Panc1 (cell line): ENCODE results near the gene ANK3. TPM values are rescaled to one million over a fixed set of nuclear protein-coding genes. Genes with fewer than 3 reads are reported as not detected.

Experiments used
- ATAC-seq: fragments of 200-7000 bp; cut with Tn5 transposase; 2 replicates; pipeline ENCODE4 v1.9.1; 2020; ENCODE audit warnings: mild to moderate bottlenecking, moderate library complexity
- BruUV-seq: library from RNA; stranded (reverse); fragments of 400-500 nt; replicated peaks from 2 replicates; lab custom pipeline; 2021; lab: Mats Ljungman, UMichigan
- CTCF ChIA-PET: fragments of 300-600 bp; sonication (Branson Sonifier 250); formaldehyde crosslinking; loops from one replicate; lab custom pipeline; 2022; ENCODE audit warnings: antibody characterized with exemption; lab: Charles Lee
- POLR2A ChIA-PET: fragments of 300-600 bp; sonication (Branson Sonifier 250); formaldehyde crosslinking; loops from one replicate; lab custom pipeline; 2022; ENCODE audit warnings: antibody characterized with exemption; lab: Charles Lee
- DNase-seq: peaks from one replicate; pipeline ENCODE4 v3.0.0-alpha.2; 2010; ENCODE audit warnings: low read depth, low spot score
- H3K27ac ChIP-seq: 2 replicates; pipeline ENCODE4 v1.5.1; 2011; ENCODE audit warnings: mild to moderate bottlenecking, low read length, inconsistent platforms
- H3K27me3 ChIP-seq: fragments of 200-500 bp; sonication (Bioruptor generic); 2 replicates; pipeline ENCODE4 v1.6.0; 2014; ENCODE audit warnings: low read length, inconsistent platforms; ENCODE audit not compliant: control insufficient read depth, insufficient read depth
- H3K36me3 ChIP-seq: fragments of 200-500 bp; sonication (Bioruptor generic); 2 replicates; pipeline ENCODE4 v1.5.1; 2014; ENCODE audit warnings: inconsistent platforms, mild to moderate bottlenecking, low read length, moderate library complexity; ENCODE audit not compliant: control insufficient read depth, insufficient read depth
- H3K4me1 ChIP-seq: 2 replicates; pipeline ENCODE4 v1.5.1; 2011; ENCODE audit warnings: inconsistent platforms, mild to moderate bottlenecking, low read length, moderate library complexity; ENCODE audit not compliant: control insufficient read depth, insufficient read depth
- H3K4me3 ChIP-seq, 2 experiments: 2 replicates each; pipeline ENCODE4 v1.5.1; 2011 to 2012; ENCODE audit warnings: low read depth in 2 of 2, low read length in 2 of 2, mild to moderate bottlenecking in 2 of 2, inconsistent platforms in 1 of 2, moderate library complexity in 1 of 2
- H3K9me3 ChIP-seq: fragments of 200-500 bp; sonication (Bioruptor generic); 2 replicates; pipeline ENCODE4 v1.5.1; 2014; ENCODE audit warnings: low read depth, mild to moderate bottlenecking, inconsistent platforms, low read length, moderate library complexity; ENCODE audit not compliant: control insufficient read depth, insufficient read depth
- CTCF ChIP-seq: fragments of 450-650 bp; IDR thresholded peaks from 2 replicates; pipeline ENCODE4 v1.5.1; 2017; ENCODE audit warnings: mild to moderate bottlenecking
- POLR2AphosphoS5 ChIP-seq: IDR thresholded peaks from 2 replicates; pipeline ENCODE4 v1.6.1; 2012; ENCODE audit warnings: mild to moderate bottlenecking, low read depth, low read length, moderate library complexity
- REST ChIP-seq, 2 experiments: IDR thresholded peaks; 2 replicates each; pipeline ENCODE4 v1.6.1; 2011 to 2012; ENCODE audit warnings: low read depth in 2 of 2, control low read depth in 1 of 2, low read length in 1 of 2, mild to moderate bottlenecking in 1 of 2, moderate library complexity in 1 of 2; ENCODE audit not compliant: insufficient read depth in 1 of 2
- SIN3A ChIP-seq: IDR thresholded peaks from 2 replicates; pipeline ENCODE4 v1.6.1; 2012; ENCODE audit warnings: low read depth, mild to moderate bottlenecking, low read length, moderate library complexity, borderline replicate concordance; ENCODE audit not compliant: insufficient read depth
- TCF7L2 ChIP-seq: IDR thresholded peaks from 2 replicates; pipeline ENCODE4 v1.6.1; 2011; ENCODE audit warnings: mild to moderate bottlenecking, low read depth, low read length, inconsistent platforms
- in situ Hi-C: cut with HindIII; loops from 2 replicates; pipeline ENCODE4 v1.10.0; 2016; ENCODE audit warnings: low sequenced_read_pairs, low pct_unique_long_range_greater_than_20kb
- intact Hi-C: fragments of 100-400 bp; cut with micrococcal nuclease; formaldehyde crosslinking; loops from one replicate; pipeline ENCODE4 v1.10.0; 2022; ENCODE audit not compliant: unreplicated experiment
- total RNA-seq: library from RNA; stranded (reverse); gene quantifications from one replicate; pipeline ENCODE4 v1.2.1, GENCODE V29; 2021; ENCODE audit not compliant: unreplicated experiment

Gene ANK3
- total RNA-seq, 1 experiment from 2014 or later: 2.5 TPM

GRCh38 chr10:60139798-60140566, 249.7 kb downstream of the ANK3 start:
- no peak overlapping the region for H3K4me3 ChIP-seq
- H3K9me3 ChIP-seq: no peaks in the 10 kb centered on the region
- peaks cover 8% of the 10 kb centered on the region; the same call in 1 of the 2 replicates for H3K27me3 ChIP-seq
- CTCF ChIA-PET: no interaction called here
- no peaks in the 10 kb centered on the region for H3K36me3 ChIP-seq
- no peak overlapping the region for H3K27ac ChIP-seq
- POLR2A ChIA-PET: no interaction called here
- TF ChIP-seq REST (IDR thresholded peaks at IDR 0.05; ENCODE audit: insufficient read depth in 1 of 2, low read depth in 2 of 2, low read length in 1 of 2): no peak
- TF ChIP-seq SIN3A: no peak
- no peak for TF ChIP-seq TCF7L2
- TF ChIP-seq POLR2AphosphoS5: no peak
- TF ChIP-seq CTCF: no peak
- DNase-seq: no peak
- BruUV-seq: no TSS peak
- intact Hi-C loops (no loop called here), in situ Hi-C loops (no loop called here)
- peaks cover 2% of the 10 kb centered on the region; the same call in 1 of the 2 replicates for H3K4me1 ChIP-seq
- ATAC-seq: no peak

- peaks cover 2% of the 10 kb centered on the region; the same call in 1 of the 2 replicates for H3K4me1 ChIP-seq
- in situ Hi-C loops: no loop called here
- TF ChIP-seq SIN3A (no peak), TCF7L2 (no peak), CTCF (no peak), REST (IDR thresholded peaks at IDR 0.05; ENCODE audit: insufficient read depth in 1 of 2, low read depth in 2 of 2, low read length in 1 of 2) (no peak), POLR2AphosphoS5 (no peak)
- no peaks in the 10 kb centered on the region for H3K9me3 ChIP-seq
- H3K27ac ChIP-seq: no peak overlapping the region
- no TSS peak for BruUV-seq
- peaks cover 8% of the 10 kb centered on the region; the same call in 1 of the 2 replicates for H3K27me3 ChIP-seq
- no peak overlapping the region for H3K4me3 ChIP-seq
- no peaks in the 10 kb centered on the region for H3K36me3 ChIP-seq
- POLR2A ChIA-PET: no interaction called here
- intact Hi-C loops: no loop called here
- DNase-seq (no peak), ATAC-seq (no peak)
- CTCF ChIA-PET: no interaction called here
Observed at GRCh38 chr10:60139290-60139689, 250.4 kb downstream of the ANK3 start.
